Measurements from ENCODE around the gene PCDH1.

PCDH1 gene

DNA sequence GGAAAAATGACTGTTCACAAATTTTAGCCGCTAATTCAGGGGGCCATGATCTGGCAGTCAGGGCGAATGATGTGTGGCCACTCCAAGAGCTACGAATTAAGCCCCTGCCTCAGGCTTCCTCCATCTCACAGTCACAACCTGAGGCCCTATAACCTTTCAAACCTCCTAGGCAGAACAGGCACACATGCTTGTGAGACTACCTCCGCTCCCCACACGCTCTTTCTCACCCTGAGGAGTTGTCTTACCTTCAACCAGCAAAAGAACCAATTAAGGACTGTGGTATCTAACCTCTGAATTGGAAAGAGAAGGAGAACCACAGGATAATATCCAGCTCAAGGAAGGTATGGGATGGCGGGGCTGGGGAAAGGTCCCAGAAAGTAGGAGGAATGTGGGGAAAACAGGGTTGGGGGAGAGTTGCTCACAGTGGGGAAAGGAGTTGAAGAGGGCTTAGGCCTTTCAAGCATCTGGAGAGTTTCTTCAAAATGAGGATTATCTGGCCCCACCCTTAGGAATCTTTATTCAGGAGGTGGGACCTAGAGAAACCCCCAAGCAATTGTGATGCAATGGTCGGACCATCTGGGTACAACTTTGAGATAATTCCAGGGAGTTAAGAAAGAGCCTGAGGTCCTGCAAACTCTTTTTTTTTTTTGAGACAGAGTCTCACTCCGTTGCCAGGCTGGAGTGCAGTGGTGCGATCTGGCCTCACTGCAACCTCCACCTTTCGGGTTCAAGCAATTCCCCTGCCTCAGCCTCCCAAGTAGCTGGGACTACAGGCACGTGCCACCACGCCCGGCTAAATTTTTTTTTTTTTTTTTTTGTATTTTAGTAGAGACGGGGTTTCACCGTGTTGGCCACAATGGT is 5.5 kb downstream of the PCDH1 start:
- no peak for DNase-seq

DNA sequence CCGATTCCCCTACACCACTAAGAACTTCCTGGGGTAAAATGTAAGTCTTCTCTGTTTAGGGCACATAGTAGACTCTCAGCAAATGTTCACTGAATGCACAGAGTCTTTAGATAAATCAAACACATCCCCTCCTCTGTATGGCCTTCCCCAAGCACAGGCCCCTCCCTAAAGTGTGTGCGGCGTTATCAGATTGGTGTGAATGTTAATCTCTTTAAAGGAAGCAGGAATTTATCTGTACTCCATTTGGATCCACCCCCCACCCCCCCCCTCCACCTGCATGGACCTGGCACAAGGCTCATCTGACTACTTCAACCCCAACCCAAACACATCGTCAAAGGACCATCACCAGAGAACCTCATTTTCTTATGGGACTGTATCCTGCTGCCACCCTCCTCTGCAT is 6.3 kb downstream of the PCDH1 start:
- DNase-seq, result no peak

DNA sequence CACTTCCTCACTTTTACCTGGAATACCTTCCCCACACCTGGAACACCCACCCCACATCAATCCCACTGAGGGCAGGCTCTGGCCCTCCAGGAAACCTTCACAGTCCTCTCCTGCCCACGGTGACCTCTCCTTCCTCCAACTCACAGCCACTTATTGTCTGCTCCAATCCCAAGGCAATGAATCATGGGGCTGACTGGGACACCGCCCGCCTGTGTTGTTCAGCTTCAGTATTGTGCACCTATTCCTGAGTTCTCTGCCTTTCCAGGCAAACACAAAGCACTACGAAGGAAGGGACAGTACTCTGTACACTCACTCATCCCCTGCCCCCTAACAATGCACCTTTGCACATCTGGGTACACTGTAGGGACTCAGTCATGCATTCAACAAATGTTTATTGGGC is 7.3 kb downstream of the PCDH1 start:
- DNase-seq, result no peak

DNA sequence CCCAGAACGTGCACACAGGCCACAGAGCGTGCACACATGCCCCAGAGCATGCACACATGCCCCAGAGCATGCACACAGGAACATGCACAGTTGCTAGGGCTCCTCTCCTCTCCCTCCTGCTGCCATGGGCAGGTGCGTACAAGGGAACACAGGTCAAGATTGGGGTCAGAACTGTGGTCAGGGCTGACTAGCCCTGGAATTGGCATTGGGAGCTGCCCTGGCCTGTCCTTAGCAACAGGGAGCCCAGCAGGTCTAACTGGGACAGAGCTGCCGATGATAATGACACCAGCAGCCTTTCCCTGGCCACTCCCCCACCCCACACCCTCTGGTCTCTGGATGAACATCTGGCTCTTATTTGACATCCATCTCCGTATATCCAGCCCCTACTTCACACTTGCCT is 8.0 kb downstream of the PCDH1 start:
- no peak for DNase-seq

GRCh38 chr5:141869514-141869913 is 8.7 kb downstream of the PCDH1 start:
- DNase-seq, result no peak

DNA sequence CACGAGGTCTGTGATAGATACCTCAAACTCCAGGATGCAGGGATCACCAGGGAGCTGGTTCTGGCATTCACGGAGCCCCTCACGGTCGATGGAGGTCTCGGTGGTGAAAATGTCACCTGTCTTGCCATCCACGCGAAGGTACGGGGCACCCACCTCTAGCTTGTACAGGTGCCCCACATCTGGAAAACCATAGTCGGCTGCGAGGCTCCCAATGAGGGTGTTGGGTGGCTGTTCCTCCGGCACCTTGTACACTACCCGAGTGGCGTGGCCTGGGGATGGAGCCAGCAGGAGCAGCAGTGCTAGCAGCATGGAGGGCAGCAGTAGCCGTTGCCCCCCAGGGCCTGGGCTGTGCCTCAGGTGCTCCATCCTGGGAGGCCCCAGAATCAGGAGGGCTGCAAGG is 9.2 kb downstream of the PCDH1 start:
- DNase-seq, result no peak

DNA sequence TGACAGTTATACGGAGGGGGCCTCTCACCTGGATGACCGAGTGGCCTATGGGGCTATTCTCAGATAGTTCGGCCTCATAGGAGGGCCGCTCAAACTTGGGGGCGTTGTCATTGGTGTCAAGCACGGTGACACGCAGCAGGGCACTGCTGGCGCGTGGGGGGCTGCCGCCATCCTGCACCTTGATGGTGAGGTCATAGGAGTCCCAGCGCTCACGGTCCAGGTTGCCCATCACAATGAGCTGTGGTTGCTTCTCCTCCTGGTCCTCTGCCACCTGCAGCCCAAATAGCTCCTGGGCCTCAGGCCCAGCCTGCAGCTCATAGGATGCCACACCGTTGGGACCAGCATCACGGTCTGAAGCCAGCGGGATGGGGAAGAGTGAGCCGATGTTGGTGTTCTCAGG is 9.7 kb downstream of the PCDH1 start:
- DNase-seq, result no peak

DNA sequence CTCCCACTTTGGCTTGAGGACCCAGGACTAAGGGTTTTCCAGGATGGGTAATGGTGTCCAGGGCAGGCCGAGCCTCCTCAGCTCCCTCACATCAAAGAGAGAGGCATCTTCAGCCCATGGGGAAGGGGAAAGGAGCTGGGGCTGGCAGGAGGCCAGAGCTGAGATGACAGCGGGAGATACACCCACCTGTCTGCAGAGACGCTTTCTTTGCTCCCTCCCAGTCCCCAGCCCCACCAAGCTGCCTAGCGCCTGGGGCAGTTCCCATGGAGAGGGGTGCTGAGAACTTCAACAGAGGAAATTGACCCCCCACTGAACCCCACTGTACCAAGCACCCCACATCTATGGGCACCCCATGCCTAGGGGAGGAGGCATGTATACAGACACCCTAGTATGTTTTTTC is 10.6 kb downstream of the PCDH1 start:
- DNase-seq, result no peak

GRCh38 chr5:141867139-141867538 is 11.1 kb downstream of the PCDH1 start:
- no peak for DNase-seq

GRCh38 chr5:141866096-141866495 is 12.1 kb downstream of the PCDH1 start:
- DNase-seq, result no peak

DNA sequence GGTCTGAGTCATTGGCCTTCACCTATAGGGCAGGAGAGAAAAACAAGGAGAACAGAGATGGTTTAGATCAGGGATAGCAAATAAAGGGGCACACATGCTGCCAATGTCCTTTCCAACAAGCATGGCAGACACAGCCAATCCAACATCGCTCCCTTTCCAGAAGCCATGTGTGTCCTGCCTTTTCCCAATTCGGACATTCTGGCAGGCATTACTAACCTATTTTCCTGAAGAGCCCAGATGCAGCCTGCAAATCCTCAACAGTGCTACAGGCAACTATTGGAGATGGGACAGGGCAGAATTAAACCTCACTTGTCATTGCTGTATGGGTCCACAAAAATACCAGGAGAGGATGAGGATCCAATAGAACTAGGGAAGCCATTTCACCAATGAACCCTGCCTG is 12.8 kb downstream of the PCDH1 start:
- DNase-seq, result no peak

DNA sequence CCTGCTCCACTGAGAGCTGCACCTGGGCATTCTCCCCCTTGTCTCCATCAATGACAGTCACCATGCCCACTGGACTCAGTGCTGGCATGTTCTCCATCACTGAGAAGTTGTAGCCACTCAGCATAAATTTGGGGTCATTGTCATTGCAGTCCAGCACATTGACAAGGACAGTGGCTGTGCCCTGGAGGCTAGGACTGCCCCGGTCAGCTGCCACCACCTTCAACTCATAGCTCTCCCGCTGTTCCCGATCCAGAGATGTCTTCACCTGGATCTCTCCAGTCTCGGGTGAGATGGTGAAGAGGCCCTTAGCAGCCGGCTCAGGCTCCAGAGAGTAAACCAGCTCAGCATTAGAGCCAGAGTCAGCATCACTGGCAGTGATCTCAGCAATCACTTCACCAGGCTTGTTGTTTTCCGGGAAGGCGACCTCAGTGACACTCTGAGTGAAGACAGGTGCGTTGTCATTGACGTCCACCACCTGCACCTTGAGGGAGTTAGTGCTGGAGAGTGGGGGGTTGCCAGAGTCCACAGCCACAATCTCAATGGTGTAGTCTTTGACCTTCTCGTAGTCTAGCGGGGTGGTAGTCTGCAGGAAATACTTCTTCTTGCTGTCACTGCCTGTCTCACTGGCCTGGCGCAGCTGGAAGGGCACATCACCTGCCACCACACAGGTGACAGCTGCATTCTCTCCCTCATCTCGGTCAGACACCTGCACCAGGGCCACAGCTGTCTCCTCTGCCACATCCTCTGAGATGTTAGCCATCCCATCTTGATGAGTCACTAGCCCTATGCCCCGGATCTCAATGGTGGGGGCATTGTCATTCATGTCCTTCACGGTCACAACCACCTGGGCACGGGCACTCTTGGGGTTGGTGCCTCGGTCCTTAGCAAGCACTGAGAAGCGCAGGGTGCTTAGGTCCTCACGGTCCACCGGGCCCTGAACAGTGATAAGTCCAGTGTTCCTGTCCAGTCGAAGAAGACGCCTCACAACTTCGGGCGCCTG is 13.5 kb downstream of the PCDH1 start:
- DNase-seq, result no peak

DNA sequence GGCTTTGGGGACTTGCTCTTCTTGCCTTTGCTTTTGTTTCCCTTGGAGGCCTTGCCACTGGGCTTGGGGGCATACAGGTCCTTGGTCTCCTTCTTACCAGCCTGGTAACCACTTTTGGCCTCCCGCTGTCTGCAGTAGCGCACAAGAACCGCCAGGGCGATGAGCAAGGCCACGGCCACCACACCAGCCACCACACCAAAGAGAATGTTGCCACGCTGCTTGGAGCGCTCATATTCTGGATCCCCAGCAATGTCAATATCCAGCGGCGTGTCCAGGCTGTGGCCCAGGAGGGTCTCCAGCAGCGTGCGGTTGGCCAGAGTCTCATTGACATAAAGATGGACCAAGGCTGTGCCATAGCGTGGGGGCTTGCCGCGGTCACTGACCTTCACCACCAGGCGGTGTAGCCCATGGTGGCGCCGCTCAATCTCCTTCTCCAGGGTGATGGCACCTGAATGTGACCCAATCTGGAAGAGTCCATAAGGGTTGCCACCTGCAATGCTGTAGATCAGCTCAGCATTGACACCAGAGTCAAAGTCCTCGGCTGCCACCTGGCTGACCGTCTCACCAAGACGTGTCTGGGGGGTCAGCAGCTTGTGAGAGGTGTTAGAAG is 14.5 kb downstream of the PCDH1 start:
- no peak for DNase-seq

DNA sequence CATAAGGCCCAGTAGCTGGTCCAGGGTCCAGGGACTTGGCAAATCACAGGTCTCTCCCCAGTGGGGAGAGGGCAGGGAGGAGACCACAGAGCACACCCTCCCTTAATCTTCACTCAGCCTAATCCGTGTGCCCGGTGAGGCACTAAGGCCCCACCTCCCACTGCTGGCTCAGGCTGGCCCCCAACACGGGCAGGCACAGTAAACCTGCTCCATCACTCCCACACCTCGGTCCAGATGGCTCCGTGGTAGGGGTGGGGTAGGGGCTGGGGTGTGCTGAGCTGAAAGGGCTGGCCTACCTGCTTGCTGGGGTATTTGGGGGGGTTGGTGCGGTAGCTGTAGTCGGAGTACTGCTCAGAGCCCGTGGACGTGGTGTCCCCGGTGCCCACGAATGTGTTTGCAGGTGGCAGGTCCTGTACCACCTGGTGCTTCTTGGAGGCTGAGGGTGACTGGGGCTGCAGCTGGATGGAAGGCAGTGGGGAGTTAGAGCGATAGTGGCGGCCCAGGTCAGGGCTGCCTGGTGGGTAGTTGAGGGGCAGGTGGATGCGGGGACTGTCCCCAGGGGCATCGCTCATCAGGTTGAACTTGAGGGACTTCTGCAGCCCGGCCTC is 15.2 kb downstream of the PCDH1 start:
- no peak for DNase-seq

DNA sequence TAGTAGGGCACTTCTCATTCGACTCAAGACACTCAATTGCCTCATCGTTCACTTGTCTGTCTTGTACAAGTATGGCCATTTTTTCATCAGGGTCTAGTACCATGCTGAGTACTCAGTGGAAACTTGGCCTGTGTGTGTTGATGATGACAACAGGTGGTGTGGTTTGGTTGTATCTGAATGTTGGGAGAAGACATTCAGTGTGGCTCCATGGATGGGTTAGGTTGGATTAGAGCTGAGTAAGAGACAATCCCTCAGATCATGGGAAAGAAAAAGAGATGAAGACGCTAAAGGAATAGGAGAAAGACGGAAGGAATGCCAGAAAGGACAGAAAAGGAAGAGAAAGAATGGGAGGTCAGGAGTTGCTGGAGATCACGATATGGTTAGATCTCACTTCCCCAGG is 17.0 kb downstream of the PCDH1 start:
- DNase-seq, result no peak

DNA sequence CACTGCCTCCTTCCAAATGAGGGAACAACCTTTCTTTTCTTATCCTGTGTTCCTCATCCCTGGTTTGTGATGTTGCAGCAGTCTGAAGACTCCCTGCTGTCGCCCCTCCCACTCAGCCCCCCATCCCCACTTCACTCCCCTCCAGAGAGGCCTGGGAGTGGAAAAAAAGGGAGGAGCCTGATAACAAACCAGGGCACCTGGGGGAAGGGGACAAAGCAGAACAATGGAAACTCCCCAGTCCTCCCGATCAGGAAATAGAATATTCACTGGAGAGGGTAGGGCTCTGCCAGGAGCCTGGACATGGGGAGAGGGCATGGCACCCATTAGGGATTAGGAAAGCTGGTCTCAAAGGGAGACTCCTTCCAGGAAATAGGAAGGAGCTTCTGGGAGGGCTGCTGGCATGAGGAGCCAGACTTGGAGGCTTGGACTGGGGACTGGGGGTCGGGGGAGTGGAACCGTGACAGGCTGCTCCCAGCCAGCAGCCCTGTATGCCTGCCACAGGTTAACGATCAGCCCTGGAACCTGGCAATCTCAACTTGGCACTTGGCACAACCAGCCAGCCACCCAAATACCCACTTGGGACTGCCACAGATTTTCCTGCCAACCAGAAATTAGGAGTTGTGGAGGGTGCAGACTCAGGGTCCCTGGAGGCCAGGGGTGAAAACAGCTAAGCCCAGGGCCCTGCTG is 20.0 kb downstream of the PCDH1 start:
- no peak for DNase-seq

GRCh38 chr5:141857226-141857625 is 21.0 kb downstream of the PCDH1 start:
- DNase-seq, result no peak

GRCh38 chr5:141856037-141856790 is 22.0 kb downstream of the PCDH1 start:
- DNase-seq, result no peak

DNA sequence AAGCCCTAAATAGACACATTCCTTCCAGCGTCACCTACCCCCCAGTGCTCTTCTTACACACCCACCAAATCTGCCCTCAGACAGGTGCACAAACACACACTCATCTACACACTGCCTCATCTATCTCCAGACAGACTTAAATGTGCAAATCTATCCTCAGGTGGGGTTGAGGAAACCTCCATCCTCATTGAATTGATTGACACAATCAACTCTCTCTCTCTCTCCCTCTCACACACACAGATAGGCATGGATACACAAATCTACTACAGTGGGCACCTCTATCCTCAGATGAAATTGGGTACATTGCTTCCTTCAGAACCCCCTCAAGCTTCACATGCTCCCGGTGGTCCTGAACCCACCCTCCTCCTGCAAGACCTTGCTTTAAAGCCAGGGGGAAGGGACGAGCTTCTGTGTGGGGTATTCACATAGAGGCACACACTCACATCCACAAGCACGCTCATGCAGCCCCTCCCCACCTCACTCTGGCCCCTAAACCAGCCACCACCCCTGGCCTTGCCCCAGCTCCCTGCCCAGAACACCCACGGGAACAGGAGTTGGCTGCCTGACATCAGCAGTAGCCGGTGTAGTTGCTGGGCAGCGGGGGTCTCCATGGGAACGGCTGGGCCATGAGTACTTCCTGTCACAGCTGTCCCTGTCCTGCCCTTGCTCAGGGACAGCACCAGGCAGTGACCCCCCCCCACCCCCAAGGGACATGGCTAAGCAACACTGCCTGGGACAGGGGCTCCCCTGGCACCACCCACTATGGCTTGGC is 22.8 kb downstream of the PCDH1 start:
- DNase-seq, result no peak

DNA sequence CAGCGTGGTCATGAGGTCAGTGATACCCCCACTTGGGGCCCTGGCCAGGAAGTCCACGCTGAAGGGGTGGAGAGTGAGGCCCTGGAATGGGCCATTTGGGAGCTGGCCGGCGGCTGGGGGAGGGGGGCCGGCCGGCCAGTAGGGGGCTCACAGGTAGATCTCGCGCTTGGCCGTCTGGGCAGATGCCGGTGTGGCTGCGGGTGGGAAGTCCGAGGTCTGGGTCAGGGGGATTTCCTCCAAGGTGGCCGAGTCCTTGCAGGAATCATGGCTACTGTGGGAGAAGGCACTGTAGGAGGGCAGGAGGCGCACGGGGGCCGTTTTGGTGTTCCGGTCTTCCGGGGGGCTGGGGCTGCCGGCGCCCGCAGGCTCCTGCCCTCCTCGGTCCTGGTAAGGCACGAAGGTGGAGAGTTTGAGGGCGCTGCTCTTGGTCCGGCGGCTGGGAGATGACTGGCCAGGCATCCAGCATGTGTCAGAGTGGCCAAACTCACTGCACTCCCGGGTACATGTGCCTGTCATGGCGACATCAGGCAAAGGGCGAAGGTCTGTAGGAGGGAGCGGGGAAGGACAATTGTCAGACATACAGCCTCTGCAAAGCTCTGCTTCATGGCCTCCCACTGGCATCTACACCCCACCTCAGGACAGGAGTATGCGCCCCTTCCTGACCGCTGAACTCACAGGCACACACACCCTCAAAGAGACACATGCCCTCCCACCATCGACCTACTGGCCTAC is 24.1 kb downstream of the PCDH1 start:
- DNase-seq, result no peak
